GM19025 (cell line): Measurements from ENCODE around the gene CREB3L2.
"Not testable (repeated sequence)": the region's sequence is repeated elsewhere in the genome, so short reads cannot be mapped to it uniquely, and the experiment has no call there.

Experiments
- ATAC-seq: cut with Tn5 transposase; IDR thresholded peaks from one replicate; pipeline ENCODE4 v1.9.1; 2021; ENCODE audit warnings: mild to moderate bottlenecking, low read depth, moderate library complexity; ENCODE audit not compliant: unreplicated experiment

Gene CREB3L2

DNA sequence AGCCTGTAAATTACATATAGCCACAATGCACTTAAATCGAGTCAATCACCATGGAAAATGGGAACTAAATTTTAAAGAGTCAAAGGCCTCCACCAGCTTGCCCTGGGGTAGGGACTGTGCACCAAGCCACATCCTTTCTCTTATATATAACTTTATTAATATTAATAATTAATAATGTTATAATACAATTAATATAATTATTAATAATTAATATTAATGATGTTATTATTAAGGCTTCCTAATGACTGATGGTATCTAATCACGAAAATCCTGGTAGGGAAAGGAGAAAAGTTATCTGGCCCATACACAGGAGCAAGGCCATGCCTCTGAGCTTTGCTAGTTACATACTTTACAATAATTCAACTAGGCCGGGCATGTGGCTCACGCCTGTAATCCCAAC lies 87.9 kb downstream of the CREB3L2 start:
- ATAC-seq = no peak

DNA sequence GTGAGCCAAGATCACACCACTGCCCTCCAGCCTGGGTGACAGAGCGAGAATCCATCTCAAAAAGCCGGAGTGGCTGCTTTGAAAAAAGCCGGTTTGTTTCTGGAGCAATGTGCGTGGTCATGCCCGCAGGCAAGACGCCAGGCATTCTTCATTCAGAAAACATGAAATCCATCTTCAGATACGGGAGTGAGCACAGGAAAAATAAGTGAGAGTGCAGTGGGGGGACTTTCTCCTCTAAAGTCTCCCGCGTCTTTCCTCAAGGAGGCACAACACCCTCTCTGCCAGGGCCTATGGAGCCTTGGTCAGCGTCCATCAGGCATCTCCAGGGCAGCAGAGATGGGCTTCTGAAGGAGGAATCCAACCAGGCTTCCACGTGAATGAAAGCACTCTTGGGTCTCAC lies 92.8 kb downstream of the CREB3L2 start:
- ATAC-seq = no peak

DNA sequence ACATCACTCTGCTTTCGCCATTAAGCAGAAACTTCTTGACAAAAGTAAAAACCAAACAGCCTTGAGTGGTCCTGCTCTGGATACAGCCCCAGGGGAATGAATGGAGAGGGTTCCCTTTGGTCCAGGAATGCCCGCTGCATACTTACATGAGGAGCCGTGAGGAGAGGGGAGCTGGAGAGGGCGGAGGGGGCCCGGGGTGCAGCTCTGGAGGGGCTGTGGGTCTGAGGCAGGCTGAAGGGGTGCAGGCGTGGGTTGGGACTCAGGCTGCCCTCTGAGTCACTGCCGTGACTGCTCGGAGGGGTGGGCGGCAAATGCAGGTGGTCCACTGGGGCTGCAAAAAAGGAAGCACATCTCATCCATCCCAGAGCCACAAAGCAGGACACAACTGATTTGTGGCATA lies 93.8 kb downstream of the CREB3L2 start:
- ATAC-seq = no peak

GRCh38 chr7:137906636-137907035 lies 95.2 kb downstream of the CREB3L2 start:
- ATAC-seq = not testable (repeated sequence)

DNA sequence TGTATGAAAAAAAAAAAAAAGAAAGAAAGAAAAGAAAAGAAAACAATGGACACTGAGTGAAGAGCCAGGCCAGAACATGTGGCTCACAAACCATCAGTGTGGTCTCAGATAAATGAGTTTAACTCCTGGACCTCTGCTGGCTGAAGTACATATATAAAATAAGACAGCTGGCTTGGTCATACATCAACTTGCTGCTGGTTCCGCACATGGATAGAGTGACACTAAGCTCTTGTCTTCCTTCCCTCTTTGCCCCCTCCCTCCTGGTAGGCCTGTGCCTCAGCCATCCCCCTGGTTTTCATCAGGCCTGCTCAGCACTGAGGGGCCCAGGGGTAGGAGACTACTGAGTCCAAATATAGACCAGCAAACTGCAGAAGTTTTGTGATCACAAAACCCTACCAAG lies 97.1 kb downstream of the CREB3L2 start:
- no peak for ATAC-seq

- ATAC-seq = peak; percentile 49
Measured at GRCh38 chr7:137903382-137904169, 98.3 kb downstream of the CREB3L2 start.

- ATAC-seq = no peak
Measured at GRCh38 chr7:137900137-137900536, 101.7 kb downstream of the CREB3L2 start.

- ATAC-seq = peak; percentile 50
Measured at GRCh38 chr7:137898839-137899721, 102.8 kb downstream of the CREB3L2 start.

DNA sequence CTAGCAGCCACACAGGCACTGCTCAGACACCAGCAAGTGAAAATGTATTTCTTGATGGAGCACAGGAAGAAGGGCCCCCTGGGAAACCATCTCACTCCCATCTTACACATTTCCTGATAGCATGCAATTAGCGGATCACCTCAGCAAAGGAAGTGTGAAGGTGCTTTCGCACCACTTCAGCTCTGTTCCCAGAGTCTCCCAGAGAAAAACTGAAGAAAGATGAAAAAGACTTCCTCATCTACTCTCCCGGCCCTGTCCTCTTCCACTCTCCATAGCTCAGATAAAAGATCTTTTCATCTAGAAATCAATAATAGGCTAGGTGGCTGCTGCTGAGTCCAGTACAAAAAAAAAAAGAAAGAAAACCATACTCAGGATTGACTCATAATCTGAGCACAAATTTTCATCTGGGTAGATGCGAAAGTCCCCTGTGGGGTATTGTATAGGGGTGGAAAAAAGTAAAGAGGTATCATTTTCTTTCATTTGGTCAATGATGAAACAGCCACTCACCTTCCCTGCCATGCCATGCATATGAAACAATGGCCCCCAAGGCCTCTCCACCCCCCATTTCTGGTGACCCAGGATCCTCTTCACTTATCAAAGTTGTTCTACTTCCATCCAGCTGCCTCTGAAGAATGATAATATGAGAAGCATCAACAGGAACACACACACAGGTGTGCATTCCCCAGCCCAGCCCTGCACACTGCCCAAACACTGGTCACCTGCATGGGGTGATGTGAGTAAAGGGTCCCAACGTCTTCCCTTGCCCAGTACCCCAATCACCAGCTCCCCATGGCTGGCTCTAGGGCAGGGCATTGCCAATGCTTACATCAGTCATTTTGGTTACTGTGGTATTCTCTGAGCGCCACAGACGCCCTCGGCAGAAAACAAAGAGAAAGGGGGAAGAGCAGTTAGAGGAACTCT lies 106.3 kb downstream of the CREB3L2 start:
- ATAC-seq = peak; percentile 74

GRCh38 chr7:137893143-137893742 lies 108.6 kb downstream of the CREB3L2 start:
- no peak for ATAC-seq

- ATAC-seq = no peak
Measured at GRCh38 chr7:137891016-137891655, 110.8 kb downstream of the CREB3L2 start.

GRCh38 chr7:137890449-137890921 lies 111.4 kb downstream of the CREB3L2 start:
- no peak for ATAC-seq

GRCh38 chr7:137888241-137888640 lies 113.6 kb downstream of the CREB3L2 start:
- no peak for ATAC-seq

GRCh38 chr7:137886746-137887145 lies 115.1 kb downstream of the CREB3L2 start:
- no peak for ATAC-seq

DNA sequence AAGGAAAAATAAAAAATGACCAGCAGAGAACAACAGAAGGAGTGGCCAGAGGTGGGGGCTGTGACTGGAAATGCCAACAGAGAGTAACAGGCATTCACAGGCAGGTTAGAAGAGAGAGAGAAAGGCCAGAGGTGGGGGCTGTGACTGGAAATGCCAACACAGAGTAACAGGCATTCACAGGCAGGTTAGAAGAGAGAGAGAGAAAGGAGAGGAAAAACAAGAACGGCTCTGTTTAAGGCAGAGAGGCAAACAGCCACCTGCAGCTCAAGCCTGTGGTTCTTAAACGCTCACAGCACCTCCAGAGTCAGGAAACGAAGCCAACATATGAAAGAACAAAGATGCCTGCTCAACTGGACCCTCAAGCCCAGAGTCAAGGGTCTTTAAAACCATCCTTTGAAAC lies 115.6 kb downstream of the CREB3L2 start:
- ATAC-seq = no peak

DNA sequence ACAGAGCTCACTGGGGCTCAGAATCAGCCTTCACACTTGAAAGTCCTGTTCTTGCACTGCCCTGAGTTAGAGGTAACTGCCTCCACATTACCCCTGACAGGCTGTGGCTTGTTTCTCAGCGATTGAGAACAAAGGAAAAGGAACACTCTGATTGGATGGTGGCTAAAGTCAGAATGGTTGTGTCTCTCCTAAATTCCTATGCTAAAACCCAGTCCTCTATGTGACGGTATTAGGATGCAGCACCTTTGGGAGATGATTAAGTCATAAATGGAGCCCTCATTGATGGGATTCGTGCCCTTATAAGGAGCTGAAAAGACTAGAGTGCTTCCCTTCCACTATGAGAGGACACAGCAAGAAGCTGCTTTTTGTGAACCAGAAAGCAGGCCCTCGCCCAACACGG lies 116.2 kb downstream of the CREB3L2 start:
- ATAC-seq = no peak

- no peak for ATAC-seq
Measured at GRCh38 chr7:137882806-137883205, 119.1 kb downstream of the CREB3L2 start.

DNA sequence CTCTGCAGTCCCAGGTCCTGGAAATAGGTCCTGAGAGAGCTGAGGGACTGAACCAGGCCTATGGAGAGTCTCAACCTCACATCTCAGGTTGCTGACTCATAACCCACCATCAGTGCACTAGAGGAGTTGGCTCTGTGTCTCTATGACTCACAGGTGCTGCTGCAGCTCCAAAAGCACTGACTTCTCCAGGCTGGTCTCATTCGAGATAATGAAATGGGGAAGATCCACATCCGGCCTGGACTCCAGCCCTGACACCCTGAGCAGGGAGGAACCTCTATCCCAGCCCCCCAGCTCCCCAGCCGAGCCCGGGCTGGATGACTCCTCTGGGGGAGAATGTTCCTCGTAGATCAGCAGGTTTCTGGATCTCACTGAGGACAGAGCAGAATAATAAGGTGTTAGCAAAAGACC lies 119.6 kb downstream of the CREB3L2 start:
- ATAC-seq = peak; percentile 74

GRCh38 chr7:137881607-137882260 lies 120.2 kb downstream of the CREB3L2 start:
- peak; percentile 16 for ATAC-seq
